DND-41 (cell line): ENCODE measurements around the gene NOXA1.

Source experiments
- ATAC-seq: fragments of 200-7000 bp; cut with Tn5 transposase; 3 replicates; pipeline ENCODE4 v1.9.1; 2021; ENCODE audit warnings: low read depth; ENCODE audit not compliant: insufficient read depth
- DNase-seq: peaks from one replicate; pipeline ENCODE4 v3.0.0-alpha.2; 2020
- H2AFZ ChIP-seq: 2 replicates; pipeline ENCODE4 v1.6.0; 2012; ENCODE audit warnings: low read depth, low read length
- H3K27ac ChIP-seq: 2 replicates; pipeline ENCODE4 v1.5.1; 2012; ENCODE audit warnings: low read length, inconsistent platforms
- H3K27me3 ChIP-seq: fragments of 200-600 bp; sonication (generic); 2 replicates; pipeline ENCODE4 v1.6.0; 2012; ENCODE audit warnings: low read length, mild to moderate bottlenecking, inconsistent platforms; ENCODE audit not compliant: insufficient read depth, poor library complexity
- H3K36me3 ChIP-seq: 2 replicates; pipeline ENCODE4 v1.5.1; 2012; ENCODE audit warnings: low read length, inconsistent platforms; ENCODE audit not compliant: insufficient read depth
- H3K4me1 ChIP-seq: 2 replicates; pipeline ENCODE4 v1.5.1; 2012; ENCODE audit warnings: mild to moderate bottlenecking, low read length; ENCODE audit not compliant: insufficient read depth
- H3K4me2 ChIP-seq: 2 replicates; pipeline ENCODE4 v1.6.0; 2012; ENCODE audit warnings: mild to moderate bottlenecking, moderate library complexity, low read length, inconsistent platforms; ENCODE audit not compliant: insufficient read depth
- H3K4me3 ChIP-seq, 2 experiments: fragments of 200-600 bp in 1 of 2; shearing (Covaris generic) in 1 of 2; 2 replicates each; pipeline ENCODE4 v1.5.1; 2012 to 2016; ENCODE audit warnings: inconsistent platforms in 2 of 2, low read length in 2 of 2, mild to moderate bottlenecking in 2 of 2, low read depth in 1 of 2, moderate library complexity in 1 of 2
- H3K79me2 ChIP-seq: 2 replicates; pipeline ENCODE4 v1.6.0; 2012; ENCODE audit warnings: low read length, inconsistent platforms; ENCODE audit not compliant: insufficient read depth
- H3K9ac ChIP-seq: 2 replicates; pipeline ENCODE4 v1.6.0; 2012; ENCODE audit warnings: low read depth, mild to moderate bottlenecking, inconsistent platforms, low read length, moderate library complexity
- H3K9me3 ChIP-seq: 2 replicates; pipeline ENCODE4 v1.5.1; 2012; ENCODE audit warnings: low read length, moderate library complexity, mild to moderate bottlenecking, inconsistent platforms; ENCODE audit not compliant: insufficient read depth, severe bottlenecking
- H4K20me1 ChIP-seq: 2 replicates; pipeline ENCODE4 v1.6.0; 2012; ENCODE audit warnings: low read length; ENCODE audit not compliant: insufficient read depth
- CTCF ChIP-seq: IDR thresholded peaks from 2 replicates; pipeline ENCODE4 v1.5.1; 2012; ENCODE audit warnings: borderline replicate concordance, low read length, moderate library complexity, mild to moderate bottlenecking; ENCODE audit not compliant: poor library complexity, severe bottlenecking; ENCODE audit errors: extremely low read depth
- EZH2 ChIP-seq: IDR thresholded peaks from 3 replicates; pipeline ENCODE4 v1.6.1; 2012; ENCODE audit warnings: borderline replicate concordance, low read depth, mild to moderate bottlenecking, moderate library complexity, low read length, inconsistent platforms; ENCODE audit not compliant: severe bottlenecking

NOXA1 gene

GRCh38 chr9:137454145-137454596 is 31.0 kb downstream of the NOXA1 start:
- H3K4me2 ChIP-seq, result no peak overlapping the region
- H3K27ac ChIP-seq, result no peak overlapping the region
- H3K9ac ChIP-seq, result no peak overlapping the region
- peaks cover 29% of the 10 kb centered on the region for H4K20me1 ChIP-seq
- no peak overlapping the region for H3K4me3 ChIP-seq
- H3K27me3 ChIP-seq, result no peaks in the 10 kb centered on the region
- TF ChIP-seq EZH2, result no peak
- TF ChIP-seq CTCF, result no peak
- H3K79me2 ChIP-seq, result no peaks in the 10 kb centered on the region
- ATAC-seq (no peak), DNase-seq (no peak)
- H2AFZ ChIP-seq, result no peak overlapping the region
- no peaks in the 10 kb centered on the region for H3K36me3 ChIP-seq
- H3K9me3 ChIP-seq, result no peaks in the 10 kb centered on the region
- H3K4me1 ChIP-seq, result no peaks in the 10 kb centered on the region

- DNase-seq, result no peak
- H3K36me3 ChIP-seq, result no peaks in the 10 kb centered on the region
- no peak for TF ChIP-seq CTCF
- no peaks in the 10 kb centered on the region for H3K27me3 ChIP-seq
- H3K27ac ChIP-seq, result no peak overlapping the region
- no peaks in the 10 kb centered on the region for H3K9me3 ChIP-seq
- H4K20me1 ChIP-seq, result peaks cover 29% of the 10 kb centered on the region
- no peak overlapping the region for H3K4me3 ChIP-seq
- no peaks in the 10 kb centered on the region for H3K79me2 ChIP-seq
- no peaks in the 10 kb centered on the region for H3K4me1 ChIP-seq
- H3K4me2 ChIP-seq, result no peak overlapping the region
- no peak overlapping the region for H2AFZ ChIP-seq
- no peak for ATAC-seq
- H3K9ac ChIP-seq, result no peak overlapping the region
Measured at GRCh38 chr9:137454597-137455358, 31.6 kb downstream of the NOXA1 start.

- ATAC-seq, result no peak
Measured at GRCh38 chr9:137455359-137455991, 32.3 kb downstream of the NOXA1 start.

More at GRCh38 chr9:137455359-137455991, 32.3 kb downstream of the NOXA1 start:
- Histone ChIP-seq H3K9me3 (no peaks in the 10 kb centered on the region), H3K27ac (no peak overlapping the region), H3K4me1 (no peaks in the 10 kb centered on the region), H3K36me3 (no peaks in the 10 kb centered on the region), H3K4me3 (no peak overlapping the region), H3K79me2 (no peaks in the 10 kb centered on the region), H3K9ac (no peak overlapping the region), H3K27me3 (no peaks in the 10 kb centered on the region), H3K4me2 (no peak overlapping the region), H4K20me1 (peaks cover 31% of the 10 kb centered on the region), H2AFZ (no peak overlapping the region)
- no peak for DNase-seq
- TF ChIP-seq EZH2 (no peak), CTCF (no peak)
